ENCODE measurements around the gene PAPSS1. TPM values are rescaled to one million over a fixed set of nuclear protein-coding genes. Genes with fewer than 3 reads are reported as not detected.

Gene PAPSS1
- polyA plus RNA-seq, 1 of the 3 experiments (the other 2 are of a cell fraction) = 70.1 TPM

DNA sequence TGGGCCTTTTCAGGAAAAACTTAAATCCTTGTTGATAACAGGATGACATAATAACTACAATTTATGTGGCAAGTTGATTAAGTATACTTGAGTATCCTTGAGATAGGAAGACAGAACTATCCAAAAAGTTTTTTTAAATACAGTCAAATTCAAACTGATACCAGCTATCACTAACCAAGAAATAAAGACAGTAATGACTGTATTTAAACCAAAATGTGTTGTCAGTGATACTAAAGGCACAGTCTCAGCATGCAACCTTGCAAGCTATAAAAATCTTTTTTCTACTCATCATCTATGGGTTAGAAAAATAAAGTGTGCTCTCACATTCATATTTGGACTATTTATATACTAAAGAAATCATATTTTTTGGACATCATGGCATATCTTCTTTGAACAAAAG lies 64.7 kb downstream of the PAPSS1 start:
- no peak for TF ChIP-seq TCF12 (IDR thresholded peaks at IDR 0.05)
- no peak for TF ChIP-seq FOXM1 (IDR thresholded peaks at IDR 0.05; ENCODE audit: low read depth)
- TF ChIP-seq EP300 (IDR thresholded peaks at IDR 0.05; ENCODE audit: borderline replicate concordance in 1 of 2, low read depth in 1 of 2, low read length in 1 of 2) = no peak
- TF ChIP-seq CHD2 (IDR thresholded peaks at IDR 0.05; ENCODE audit: low read length, partially characterized antibody) = no peak
- TF ChIP-seq, protein P1, sequence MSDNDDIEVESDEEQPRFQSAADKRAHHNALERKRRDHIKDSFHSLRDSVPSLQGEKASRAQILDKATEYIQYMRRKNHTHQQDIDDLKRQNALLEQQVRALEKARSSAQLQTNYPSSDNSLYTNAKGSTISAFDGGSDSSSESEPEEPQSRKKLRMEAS (IDR thresholded peaks at IDR 0.05; ENCODE audit: low read depth) = no peak
- no peak for TF ChIP-seq PBX3 (IDR thresholded peaks at IDR 0.05)
- no peak for TF ChIP-seq MEF2A (IDR thresholded peaks at IDR 0.05; ENCODE audit: borderline replicate concordance, low read depth)
- TF ChIP-seq NRF1 (IDR thresholded peaks at IDR 0.05; ENCODE audit: low read depth, low read length) = no peak
- TF ChIP-seq CTCF (IDR thresholded peaks at IDR 0.05) = no peak
- no peak for TF ChIP-seq SIN3A (IDR thresholded peaks at IDR 0.05; ENCODE audit: borderline replicate concordance, low read depth, low read length)
- TF ChIP-seq, protein P2, sequence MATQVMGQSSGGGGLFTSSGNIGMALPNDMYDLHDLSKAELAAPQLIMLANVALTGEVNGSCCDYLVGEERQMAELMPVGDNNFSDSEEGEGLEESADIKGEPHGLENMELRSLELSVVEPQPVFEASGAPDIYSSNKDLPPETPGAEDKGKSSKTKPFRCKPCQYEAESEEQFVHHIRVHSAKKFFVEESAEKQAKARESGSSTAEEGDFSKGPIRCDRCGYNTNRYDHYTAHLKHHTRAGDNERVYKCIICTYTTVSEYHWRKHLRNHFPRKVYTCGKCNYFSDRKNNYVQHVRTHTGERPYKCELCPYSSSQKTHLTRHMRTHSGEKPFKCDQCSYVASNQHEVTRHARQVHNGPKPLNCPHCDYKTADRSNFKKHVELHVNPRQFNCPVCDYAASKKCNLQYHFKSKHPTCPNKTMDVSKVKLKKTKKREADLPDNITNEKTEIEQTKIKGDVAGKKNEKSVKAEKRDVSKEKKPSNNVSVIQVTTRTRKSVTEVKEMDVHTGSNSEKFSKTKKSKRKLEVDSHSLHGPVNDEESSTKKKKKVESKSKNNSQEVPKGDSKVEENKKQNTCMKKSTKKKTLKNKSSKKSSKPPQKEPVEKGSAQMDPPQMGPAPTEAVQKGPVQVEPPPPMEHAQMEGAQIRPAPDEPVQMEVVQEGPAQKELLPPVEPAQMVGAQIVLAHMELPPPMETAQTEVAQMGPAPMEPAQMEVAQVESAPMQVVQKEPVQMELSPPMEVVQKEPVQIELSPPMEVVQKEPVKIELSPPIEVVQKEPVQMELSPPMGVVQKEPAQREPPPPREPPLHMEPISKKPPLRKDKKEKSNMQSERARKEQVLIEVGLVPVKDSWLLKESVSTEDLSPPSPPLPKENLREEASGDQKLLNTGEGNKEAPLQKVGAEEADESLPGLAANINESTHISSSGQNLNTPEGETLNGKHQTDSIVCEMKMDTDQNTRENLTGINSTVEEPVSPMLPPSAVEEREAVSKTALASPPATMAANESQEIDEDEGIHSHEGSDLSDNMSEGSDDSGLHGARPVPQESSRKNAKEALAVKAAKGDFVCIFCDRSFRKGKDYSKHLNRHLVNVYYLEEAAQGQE (IDR thresholded peaks at IDR 0.05; ENCODE audit: low read depth, low read length) = no peak
- TF ChIP-seq, protein P3, sequence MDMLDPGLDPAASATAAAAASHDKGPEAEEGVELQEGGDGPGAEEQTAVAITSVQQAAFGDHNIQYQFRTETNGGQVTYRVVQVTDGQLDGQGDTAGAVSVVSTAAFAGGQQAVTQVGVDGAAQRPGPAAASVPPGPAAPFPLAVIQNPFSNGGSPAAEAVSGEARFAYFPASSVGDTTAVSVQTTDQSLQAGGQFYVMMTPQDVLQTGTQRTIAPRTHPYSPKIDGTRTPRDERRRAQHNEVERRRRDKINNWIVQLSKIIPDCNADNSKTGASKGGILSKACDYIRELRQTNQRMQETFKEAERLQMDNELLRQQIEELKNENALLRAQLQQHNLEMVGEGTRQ (IDR thresholded peaks at IDR 0.05; ENCODE audit: borderline replicate concordance, low read depth, low read length) = no peak
- no peak for TF ChIP-seq EZH2phosphoT487 (IDR thresholded peaks at IDR 0.05; ENCODE audit: borderline replicate concordance, low read depth)
- no peak for TF ChIP-seq RCOR1 (IDR thresholded peaks at IDR 0.05; ENCODE audit: low read length)
- TF ChIP-seq FOSL2 (IDR thresholded peaks at IDR 0.05; ENCODE audit: borderline replicate concordance, low read depth) = no peak
- no peak for TF ChIP-seq RXRA (IDR thresholded peaks at IDR 0.05; ENCODE audit: borderline replicate concordance, low read depth)
- TF ChIP-seq TAF1 (IDR thresholded peaks at IDR 0.05; ENCODE audit: borderline replicate concordance, low read depth, low read length) = no peak
- no peak for TF ChIP-seq GABPA (IDR thresholded peaks at IDR 0.05; ENCODE audit: low read depth)
- no peak for TF ChIP-seq TEAD4 (IDR thresholded peaks at IDR 0.05; ENCODE audit: borderline replicate concordance, insufficient read depth)
- Histone ChIP-seq H3K27me3 (ENCODE audit: insufficient read depth) (no peaks in the 10 kb centered on the region), H3K4me2 (no peak overlapping the region), H3K4me3 (ENCODE audit: low read depth in 2 of 2, low read length in 1 of 2) (no peak overlapping the region), H3K4me1 (ENCODE audit: control insufficient read depth in 1 of 2, insufficient read depth in 2 of 2, low read depth in 1 of 2, low read length in 1 of 2) (no peaks in the 10 kb centered on the region; a peak in 1 of 4 replicates), H3K79me2 (ENCODE audit: insufficient read depth) (no peaks in the 10 kb centered on the region), H3K9me2 (no peaks in the 10 kb centered on the region), H3F3A (replicated peaks; ENCODE audit: insufficient read depth) (peaks cover 3% of the 10 kb centered on the region), H4K20me1 (ENCODE audit: insufficient read depth) (no peaks in the 10 kb centered on the region), H3K27ac (ENCODE audit: low read depth in 2 of 2, low read length in 1 of 2) (no peak overlapping the region), H3K9me3 (no peaks in the 10 kb centered on the region), H2AFZ (ENCODE audit: low read depth) (no peak overlapping the region), H3K36me3 (replicated peaks in 1 of 2; ENCODE audit: control insufficient read depth in 1 of 2, insufficient read depth in 2 of 2, low read length in 1 of 2) (peaks cover 43 to 50% of the 10 kb centered on the region in 2 experiments), H3K9ac (no peak overlapping the region)
- DNase-seq = no peak
- POLR2A ChIA-PET = no interaction called here
- CTCF ChIA-PET = interaction anchor here (1.7 kb wide), 1 partner anchor 10 kb away, joined by 5 read pairs; no protein-coding TSS in a partner anchor

All from SK-N-SH (cell line).